ENCODE measurements around the gene ROBO1.

DNA sequence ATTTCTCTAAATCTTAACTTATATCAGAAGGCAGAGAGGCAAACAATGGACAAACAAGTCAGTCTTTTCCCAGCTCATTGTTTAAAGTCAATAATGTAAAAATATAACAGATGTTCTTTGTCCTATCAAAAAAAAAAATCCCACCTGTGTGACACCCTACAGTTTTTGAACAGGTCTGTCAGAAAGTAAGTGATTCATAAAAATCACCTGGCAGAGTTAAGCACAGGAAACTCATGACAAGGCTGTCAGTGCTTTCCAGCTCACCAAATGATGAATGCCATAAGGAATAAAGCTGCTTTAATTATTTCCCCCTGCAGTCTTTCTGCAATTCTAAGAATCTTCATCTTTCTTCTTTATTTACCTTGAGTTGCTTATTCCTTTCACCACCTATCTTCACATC is 30.3 kb downstream of the ROBO1 start:
- TF ChIP-seq, protein P1, sequence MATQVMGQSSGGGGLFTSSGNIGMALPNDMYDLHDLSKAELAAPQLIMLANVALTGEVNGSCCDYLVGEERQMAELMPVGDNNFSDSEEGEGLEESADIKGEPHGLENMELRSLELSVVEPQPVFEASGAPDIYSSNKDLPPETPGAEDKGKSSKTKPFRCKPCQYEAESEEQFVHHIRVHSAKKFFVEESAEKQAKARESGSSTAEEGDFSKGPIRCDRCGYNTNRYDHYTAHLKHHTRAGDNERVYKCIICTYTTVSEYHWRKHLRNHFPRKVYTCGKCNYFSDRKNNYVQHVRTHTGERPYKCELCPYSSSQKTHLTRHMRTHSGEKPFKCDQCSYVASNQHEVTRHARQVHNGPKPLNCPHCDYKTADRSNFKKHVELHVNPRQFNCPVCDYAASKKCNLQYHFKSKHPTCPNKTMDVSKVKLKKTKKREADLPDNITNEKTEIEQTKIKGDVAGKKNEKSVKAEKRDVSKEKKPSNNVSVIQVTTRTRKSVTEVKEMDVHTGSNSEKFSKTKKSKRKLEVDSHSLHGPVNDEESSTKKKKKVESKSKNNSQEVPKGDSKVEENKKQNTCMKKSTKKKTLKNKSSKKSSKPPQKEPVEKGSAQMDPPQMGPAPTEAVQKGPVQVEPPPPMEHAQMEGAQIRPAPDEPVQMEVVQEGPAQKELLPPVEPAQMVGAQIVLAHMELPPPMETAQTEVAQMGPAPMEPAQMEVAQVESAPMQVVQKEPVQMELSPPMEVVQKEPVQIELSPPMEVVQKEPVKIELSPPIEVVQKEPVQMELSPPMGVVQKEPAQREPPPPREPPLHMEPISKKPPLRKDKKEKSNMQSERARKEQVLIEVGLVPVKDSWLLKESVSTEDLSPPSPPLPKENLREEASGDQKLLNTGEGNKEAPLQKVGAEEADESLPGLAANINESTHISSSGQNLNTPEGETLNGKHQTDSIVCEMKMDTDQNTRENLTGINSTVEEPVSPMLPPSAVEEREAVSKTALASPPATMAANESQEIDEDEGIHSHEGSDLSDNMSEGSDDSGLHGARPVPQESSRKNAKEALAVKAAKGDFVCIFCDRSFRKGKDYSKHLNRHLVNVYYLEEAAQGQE (IDR thresholded peaks at IDR 0.05), result no peak
- no peak for TF ChIP-seq MAX (IDR thresholded peaks at IDR 0.05)
- TF ChIP-seq CTCF (IDR thresholded peaks at IDR 0.05; ENCODE audit: low read depth, low read length, missing input control), result no peak
- no peak for TF ChIP-seq RAD21 (IDR thresholded peaks at IDR 0.05)
- TF ChIP-seq YY1 (IDR thresholded peaks at IDR 0.05), result no peak
